Activated CD4-positive, alpha-beta T cell treated with anti-CD3 and anti-CD28 coated beads, Interleukin-2, amount 50 U/mL, for 4 hours (primary cell): ENCODE data around the gene C1orf35.

Source experiments
- DNase-seq, 2 experiments: peaks; one replicate each; pipeline ENCODE4 v3.0.0-alpha.2; 2020

Gene C1orf35

GRCh38 chr1:228062085-228062791, 40.9 kb downstream of the C1orf35 start:
- no peak for DNase-seq

DNA sequence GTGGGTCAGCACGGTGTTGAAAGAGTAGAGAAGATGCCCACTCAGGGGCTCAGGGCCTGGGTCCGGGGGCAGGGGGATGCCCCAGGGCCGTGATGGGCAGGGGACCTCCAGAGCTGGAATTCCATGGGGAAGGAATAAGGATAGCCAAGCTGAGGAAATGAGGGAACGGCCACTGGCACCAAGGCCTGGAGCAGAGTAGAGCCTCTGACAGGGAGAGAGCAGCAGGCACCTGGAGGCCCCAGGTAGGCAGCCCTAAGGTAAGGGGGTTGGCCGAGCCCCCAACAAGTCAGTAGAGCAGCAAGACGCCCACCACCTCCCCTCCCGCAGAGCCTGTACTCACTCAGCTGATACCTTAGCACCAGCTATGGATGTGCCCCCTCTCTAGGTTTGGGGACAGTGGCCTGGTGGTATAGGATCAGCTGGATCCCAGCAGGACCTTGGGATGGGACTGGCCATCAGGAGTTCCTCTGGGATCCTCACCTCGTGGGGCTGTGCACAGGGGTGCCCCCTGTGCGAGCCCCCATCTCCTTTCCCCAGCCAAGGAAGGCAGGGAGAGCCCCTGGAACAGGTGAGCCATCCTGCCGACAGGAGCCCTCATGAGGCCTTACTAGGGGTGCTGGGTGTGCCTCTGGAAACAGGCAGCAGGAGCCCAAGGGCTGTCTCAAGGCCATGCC, 41.6 kb downstream of the C1orf35 start:
- DNase-seq: no peak

- DNase-seq: no peak
Observed at GRCh38 chr1:228060458-228061190, 42.5 kb downstream of the C1orf35 start.

- peak; percentile 60 to 64 for DNase-seq
Observed at GRCh38 chr1:228059634-228060457, 43.3 kb downstream of the C1orf35 start.

DNA sequence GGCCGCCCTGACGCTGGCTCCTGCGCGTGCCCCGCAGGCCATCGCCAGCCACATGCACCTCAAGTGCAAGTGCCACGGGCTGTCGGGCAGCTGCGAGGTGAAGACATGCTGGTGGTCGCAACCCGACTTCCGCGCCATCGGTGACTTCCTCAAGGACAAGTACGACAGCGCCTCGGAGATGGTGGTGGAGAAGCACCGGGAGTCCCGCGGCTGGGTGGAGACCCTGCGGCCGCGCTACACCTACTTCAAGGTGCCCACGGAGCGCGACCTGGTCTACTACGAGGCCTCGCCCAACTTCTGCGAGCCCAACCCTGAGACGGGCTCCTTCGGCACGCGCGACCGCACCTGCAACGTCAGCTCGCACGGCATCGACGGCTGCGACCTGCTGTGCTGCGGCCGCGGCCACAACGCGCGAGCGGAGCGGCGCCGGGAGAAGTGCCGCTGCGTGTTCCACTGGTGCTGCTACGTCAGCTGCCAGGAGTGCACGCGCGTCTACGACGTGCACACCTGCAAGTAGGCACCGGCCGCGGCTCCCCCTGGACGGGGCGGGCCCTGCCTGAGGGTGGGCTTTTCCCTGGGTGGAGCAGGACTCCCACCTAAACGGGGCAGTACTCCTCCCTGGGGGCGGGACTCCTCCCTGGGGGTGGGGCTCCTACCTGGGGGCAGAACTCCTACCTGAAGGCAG, 44.0 kb downstream of the C1orf35 start:
- peak in 1 of 2 experiments; percentile 35 for DNase-seq

DNA sequence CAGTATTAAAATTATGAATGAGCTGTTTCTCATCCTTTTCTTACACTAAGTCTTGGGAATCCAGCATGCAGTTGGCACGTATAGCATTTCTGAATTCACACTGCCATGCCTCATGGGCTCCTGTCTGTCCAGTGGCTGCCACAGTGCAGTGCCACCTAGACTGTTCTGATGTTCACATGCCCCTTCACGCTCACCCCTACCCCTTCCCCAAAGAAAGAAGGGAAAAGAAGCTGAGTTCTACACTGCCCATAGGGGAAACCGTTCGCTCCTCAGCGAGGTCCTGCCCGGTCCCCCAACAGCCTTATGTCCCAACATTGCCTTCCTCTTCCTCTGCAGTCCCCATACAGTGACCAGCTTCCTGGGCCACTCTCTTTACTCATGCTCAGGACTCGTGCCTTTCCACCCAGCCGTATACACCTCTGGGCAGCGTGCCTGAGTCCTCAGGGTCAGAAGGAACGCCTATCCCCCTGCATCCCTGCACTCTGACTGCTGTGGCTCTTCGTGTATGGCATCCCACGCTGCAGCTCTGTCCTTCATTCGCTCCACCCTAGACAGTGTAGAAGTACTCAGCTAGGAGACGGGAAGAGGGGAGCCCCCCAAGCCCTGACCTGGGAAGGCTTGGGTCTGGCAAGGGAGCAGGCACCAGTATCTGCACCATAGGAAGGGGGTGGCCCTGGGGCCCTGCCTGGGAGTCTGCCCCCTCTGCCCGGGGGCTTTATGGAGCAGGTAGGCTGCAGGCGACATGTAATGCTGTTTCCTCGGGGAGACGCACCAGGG, 44.8 kb downstream of the C1orf35 start:
- DNase-seq: no peak
